NK-92 (cell line): Measurements from ENCODE around the gene FAAP100.

Experiments used
- DNase-seq: peaks from one replicate; lab custom pipeline; 2025; ENCODE audit not compliant: unreplicated experiment; lab: John Stamatoyannopoulos, UW

FAAP100 gene

DNA sequence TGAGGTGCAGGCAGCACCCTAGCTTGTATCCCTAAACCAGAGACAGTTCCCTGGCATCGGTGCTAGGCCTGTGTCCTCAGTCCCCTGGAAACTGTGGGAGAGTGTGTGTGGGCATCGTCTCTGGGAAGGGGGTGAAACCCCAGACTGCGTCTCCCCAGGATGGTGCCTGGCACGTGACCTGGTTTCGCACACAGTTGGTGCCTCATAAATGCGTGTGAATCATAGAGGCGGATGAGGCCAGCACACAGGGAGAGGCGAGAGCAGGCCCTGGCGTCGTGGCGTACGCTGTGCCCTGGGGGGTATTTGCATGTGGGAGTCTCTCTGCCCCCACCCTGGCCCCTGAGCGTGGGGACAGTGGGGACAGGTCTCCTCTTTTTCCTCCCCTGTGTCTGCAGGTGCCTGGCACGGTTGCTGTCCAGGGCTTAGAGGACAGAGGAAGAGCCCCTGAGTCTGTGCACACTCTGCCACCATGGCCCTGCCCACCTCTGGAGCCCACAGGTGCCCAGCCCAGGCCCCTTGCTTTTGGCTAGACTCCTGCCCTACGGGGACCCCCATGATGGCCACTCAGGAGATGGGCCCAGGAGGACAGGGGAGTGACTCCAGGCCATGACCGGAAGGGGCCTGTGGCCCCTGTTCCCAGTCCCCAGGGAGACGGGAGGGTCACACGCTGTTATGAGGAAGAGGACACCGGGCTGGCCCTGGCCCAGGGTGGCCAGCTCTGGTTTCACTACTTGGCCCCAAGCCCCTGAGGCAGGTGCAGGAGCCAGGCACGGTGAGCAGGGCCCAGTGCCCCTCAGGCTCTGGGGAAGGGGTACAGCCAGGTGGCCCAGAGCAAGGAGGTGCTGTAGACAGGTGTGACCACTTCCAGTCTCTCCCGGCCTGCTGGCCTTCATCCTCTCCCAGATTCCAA is 25.2 kb downstream of the FAAP100 start:
- no peak for DNase-seq

DNA sequence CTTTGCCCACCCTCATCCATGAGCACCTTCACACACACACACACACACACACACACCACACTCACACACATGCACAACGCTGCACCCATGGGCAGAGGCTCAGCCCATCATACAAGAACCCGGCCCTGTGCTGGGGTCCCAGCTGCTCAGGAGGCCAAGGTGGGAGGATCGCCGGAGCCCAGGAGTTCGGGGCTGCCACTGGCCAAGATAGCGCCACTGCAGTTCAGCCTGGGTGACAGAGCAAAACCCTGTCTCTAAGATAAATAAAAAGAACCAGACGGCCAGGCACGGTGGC is 27.3 kb downstream of the FAAP100 start:
- DNase-seq: no peak

DNA sequence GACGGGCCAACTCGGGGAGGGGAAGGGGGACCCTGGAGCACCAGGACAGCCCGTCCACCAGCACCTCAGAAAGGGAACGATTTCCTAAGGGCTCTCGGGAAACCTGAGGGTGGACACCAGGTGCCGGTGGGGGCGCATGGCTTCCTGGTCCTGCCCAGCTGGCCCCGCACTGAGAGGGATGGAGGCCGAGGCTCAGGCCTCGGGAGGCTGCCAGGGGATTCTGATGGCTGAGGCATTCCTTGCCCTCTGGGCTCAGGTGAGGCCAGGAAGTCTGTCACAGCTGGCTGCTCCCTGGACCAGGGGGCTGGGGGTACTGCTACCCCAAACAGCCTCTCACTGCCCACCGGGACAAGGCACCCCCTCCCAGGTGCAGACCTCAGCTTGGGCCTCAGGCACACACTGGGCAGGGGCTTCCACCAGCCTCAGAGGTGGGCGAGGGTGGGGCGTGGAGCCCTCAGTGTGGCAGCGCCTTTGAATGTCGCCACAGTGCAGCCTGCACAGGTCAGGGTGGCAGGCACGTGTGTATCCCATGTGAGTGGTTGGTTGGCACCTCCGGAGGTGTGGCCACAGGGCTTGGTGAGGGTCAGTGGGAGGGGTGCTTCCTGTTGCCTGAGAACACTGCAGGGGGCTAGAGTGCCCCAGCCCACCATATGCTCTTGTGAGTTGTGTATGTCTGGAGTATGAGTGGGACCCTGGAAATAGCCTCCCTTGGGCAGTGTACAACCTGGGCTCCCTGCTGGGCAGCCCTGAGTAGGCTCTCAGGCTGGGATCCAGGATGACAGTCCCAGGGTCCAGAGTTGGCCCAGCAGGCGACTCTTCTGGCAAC is 27.9 kb downstream of the FAAP100 start:
- no peak for DNase-seq

- DNase-seq: no peak
These were observed 28.6 kb downstream of the FAAP100 start for GRCh38 chr17:81523402-81524038.

DNA sequence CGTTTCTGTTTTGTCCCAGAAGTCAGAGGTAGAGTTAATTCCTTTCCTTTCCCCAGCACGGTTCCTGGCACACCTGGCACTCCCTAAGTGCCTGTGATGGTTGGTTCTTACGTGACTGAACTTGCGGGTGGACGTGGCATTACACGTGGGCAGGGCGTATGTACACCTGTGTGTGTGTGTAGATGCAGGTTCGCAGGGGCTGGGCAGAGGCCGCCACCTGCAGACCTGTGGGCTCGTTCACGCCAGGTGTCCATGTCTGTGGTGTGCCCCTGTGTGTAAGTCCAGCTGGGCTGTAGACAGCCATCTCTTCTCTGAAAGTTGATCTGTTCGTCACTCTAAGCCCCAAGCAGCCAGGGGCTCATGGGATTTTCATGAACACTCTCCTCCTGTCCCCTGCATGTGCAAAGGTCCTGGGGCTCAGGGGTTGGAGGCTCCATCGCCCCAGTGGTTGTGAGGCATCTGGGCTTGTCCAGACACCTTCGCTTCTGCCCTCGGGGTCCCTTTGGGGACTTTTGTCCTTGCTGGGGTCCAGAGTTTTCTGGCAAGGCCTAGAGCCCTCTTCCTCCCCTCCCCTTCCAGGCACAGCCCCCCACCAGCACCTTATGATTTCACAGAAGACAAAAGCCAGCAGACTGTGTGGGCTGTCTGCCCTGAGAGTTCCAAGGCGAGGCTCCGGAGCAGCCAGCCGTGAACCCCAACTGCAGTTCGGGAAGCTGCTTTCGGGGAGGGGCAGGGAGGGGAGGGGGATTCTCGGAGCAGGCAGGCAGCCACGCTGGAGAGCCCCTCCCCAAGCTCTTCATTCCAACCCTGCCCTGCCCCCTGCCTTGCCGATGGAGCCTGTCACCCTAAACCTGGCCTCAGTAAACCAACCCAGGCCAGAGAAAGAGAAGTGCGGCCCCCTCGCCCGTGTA is 29.4 kb downstream of the FAAP100 start:
- no peak for DNase-seq

DNA sequence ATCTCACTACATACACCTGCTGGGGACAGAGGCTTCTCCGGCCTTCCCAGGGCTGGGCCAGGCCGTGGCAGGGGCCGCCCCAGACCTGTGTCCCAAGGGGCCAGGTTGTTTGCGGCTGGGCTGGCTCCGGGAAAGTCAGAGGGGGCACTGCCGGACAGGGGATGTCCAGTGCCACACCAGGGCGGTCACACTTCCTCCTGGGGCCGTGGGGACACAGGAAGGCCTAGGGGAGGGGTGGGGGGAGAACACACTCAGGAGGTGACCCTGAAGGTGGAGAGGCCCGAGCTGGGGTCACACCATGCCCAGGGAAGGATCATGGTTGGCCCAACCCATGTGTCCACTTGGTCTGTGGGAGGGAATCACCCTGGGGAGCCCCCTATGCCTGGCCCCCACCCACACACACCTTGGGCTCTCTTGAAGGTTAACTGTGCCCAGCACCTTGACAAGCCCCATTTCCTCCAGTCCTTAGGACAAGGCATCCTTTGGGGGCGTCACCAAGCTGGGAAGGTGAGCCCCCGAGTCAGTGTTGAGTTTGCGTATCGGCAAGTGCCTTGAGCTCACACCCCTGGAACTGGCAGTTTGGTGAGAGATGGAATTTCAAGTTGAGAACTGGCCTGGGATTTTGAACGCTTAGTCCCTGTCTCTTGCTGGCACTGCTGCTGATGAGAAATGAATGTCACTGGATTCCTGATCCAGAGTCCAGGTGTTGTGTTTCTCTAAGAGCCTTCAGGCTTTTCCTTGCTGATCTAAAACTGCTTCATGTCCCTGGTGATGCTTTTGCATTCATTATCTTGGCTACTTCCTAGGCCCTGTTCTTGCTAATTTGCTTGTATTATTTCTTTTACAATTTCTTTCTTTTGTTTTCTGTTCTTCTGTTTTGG is 31.9 kb downstream of the FAAP100 start:
- no peak for DNase-seq

GRCh38 chr17:81519284-81520020 is 32.7 kb downstream of the FAAP100 start:
- DNase-seq: no peak

DNA sequence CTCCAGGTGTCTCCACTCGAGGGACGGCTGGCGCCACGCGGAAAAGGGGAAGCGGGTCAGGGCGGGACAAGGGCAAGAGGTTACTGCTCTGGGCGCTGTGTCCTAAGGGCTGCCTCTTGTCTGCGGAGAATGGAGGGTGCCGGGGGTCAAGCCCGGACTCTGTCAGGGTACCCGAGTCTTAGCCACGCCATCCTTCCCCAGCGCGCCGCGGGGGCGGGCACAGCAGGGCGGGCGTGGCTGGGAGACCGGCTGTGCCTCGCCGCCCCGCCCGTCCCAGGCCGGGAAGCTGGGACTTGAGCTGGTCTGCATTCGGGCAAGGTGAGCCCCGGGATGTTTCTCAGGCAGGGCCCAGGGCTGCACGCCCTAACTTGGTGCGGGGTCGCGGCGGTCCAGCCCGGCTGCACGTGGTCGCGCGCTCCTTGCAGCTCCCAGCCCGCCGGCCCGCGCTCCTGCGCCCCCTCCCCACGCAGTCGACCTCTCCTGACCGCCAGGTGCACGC is 33.3 kb downstream of the FAAP100 start:
- no peak for DNase-seq

GRCh38 chr17:81518113-81518784 is 33.9 kb downstream of the FAAP100 start:
- no peak for DNase-seq

GRCh38 chr17:81517339-81518112 is 34.6 kb downstream of the FAAP100 start:
- DNase-seq: no peak

- DNase-seq: no peak
These were observed 35.2 kb downstream of the FAAP100 start for GRCh38 chr17:81517009-81517338.

DNA sequence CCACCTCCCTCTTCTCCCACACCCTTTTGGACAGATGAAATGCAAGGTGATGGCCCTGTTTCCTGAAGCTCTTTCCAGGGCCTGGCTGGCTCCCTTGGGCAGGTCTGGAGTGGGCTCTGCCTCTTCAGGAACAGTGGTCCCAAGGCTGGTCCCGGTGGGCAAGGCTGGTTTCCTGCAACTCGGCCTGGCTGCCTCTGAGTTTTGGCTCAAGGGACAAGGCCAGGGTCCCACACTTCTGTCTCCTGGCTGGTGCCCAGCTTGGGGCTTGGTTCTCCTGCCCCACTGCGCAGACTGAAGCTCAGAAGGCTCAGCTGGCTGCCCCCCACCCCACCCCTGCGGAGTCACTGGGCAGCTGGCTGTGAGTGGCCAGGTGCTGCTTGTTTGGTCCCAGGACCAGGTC is 35.7 kb downstream of the FAAP100 start:
- DNase-seq: no peak

DNA sequence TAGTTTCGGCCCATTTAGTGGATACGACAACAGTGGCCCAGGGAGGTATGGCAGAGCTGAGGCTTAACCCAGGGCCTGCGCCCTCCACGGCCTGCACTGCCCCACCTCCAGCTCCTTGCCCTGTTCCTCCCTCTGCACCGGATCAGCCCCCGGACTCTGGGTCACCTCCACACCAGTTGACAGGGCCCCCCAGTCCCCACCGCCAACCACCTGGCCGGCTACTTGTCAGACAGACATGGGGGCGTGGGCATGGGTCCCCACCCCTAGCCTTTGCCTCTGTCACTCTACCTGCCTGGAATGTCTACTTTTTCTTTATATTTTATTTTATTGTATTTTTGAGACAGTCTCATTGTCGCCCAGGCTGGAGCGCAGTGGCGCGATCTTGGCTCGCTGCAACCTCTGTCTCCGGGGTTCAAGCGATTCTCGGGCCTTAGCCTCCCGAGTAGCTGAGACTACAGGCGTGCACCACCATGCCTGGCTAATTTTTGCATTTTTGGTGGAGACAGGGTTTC is 36.6 kb downstream of the FAAP100 start:
- no peak for DNase-seq

DNA sequence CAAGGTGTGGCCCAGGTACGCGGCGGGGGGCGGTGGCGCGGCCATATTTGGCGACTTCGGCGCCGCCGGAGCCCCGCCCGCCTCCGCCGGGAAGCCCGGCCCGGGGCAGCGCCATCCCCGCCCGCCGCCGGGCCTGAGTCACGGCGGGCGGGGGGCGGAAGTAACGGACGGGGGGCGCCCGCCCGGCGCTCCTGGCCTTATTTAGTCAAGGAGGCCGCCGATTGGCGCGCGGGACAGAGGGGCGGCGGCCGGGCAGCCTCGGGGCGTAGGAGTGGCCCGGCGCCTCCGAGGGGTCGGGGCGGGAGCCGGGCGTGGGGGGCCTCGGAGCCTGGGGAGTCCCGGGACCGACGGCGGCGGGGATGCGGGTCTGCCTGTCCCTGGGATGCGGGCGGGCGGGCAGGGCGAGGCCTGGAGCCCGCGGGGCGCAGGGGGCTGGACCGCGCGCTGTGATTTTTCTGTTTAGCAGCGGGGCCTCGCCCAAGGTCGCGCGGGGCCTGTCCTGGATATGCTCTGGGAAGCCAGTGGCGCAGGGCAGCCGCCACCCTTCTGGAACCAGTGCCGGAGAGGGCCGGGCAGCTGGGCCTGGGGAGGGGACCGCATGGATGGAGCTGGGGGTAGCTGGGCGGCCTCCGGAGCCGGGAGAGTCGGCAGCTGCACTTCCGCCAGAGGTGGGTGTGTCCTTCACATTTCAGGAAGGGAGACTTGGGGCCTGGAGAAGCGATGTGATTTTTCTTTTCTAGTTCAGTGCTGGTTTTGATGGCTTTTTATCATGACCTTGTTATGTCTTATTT is 37.2 kb downstream of the FAAP100 start:
- DNase-seq: no peak

DNA sequence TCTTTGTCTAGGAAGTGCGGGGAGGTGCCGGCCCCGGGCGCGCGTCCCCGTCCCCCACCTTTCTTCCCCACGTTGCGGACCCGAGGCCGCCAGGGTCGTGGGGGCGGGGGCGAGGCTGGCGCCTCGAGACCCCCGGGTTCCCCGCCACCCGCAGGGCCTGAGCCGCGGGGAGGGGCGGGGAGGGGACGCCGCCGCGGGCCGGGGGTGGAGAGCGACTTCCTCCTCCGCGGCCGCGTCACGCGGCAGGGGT is 37.7 kb downstream of the FAAP100 start:
- DNase-seq: no peak

DNA sequence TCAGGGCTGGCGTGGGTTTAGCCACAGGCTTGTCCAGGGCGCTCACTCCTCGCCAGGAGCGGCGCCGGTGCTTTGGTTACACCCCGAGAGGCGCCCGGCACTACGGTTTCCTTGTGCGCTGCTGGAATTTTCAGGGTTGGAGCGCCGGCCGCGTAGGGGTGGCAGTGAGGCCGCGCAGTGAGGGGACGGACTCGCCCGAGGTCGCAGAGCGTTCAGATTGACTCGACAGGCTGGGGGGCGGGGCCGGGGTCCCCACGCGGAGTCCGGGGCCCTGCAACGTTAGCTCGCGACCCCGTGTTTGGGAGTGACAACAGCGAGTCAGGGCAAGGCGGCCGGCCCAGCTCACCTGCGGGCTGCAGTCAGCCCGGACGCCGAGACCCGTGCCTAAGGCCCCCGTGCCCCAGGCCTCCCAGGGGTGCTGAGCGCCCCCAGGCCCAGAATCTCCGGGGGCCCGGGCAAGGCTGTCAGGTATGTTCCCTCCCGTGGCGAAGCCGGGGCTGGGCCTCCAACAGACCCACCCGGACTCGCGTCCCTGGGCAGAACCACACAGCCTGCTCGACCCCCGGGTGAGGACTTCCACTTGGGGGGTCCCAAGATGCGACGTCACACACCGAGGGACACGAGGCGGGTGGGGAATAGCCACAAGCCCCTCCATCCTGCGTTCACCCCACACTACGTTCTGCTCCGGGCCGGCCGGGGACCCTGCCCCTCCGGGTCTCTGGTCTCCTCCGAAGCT is 38.2 kb downstream of the FAAP100 start:
- no peak for DNase-seq
